Measurements from ENCODE around the gene BRD1. TPM values are rescaled to one million over a fixed set of nuclear protein-coding genes. Genes with fewer than 3 reads are reported as not detected.
A peak's percentile ranks its signal among the peaks of the same experiment; 100 is the strongest.

Gene BRD1
- total RNA-seq, 4 donors from 2014 or later, result 15.6 to 25.2 (median 18.1) TPM

GRCh38 chr22:49771266-49772065 lies 56.2 kb downstream of the BRD1 start:
- Histone ChIP-seq H3K9me3 (peaks cover 0 to 7% (median 3%) of the 10 kb centered on the region in 3 donors), H3K27me3 (no peaks in the 10 kb centered on the region), H3K4me1 (peaks cover 0 to 11% of the 10 kb centered on the region in 2 donors), H3K27ac (no peak overlapping the region), H3K36me3 (peaks cover 0 to 47% of the 10 kb centered on the region in 2 donors), H3K4me3 (no peak overlapping the region)
- no peak for TF ChIP-seq CTCF (IDR thresholded peaks at IDR 0.05 in 4 of 5, conservative IDR thresholded peaks at IDR 0.05 in 1 of 5)
- ATAC-seq, result no peak
- in situ Hi-C loops (cut with MboI; ENCODE audit: low sequenced_read_pairs in 4 of 4), result loop anchor here in 3 of 4 donors (10.0 to 25.0 kb wide), 2 partner anchors 143 to 266 kb away; partner anchors contain the start of genes ALG12 (in 1 of the 3) and CRELD2 (in 1 of the 3)
- intact Hi-C loops (cut with DNase I; ENCODE audit: low total_unique reads), result no loop called here
- no peak for DNase-seq

GRCh38 chr22:49770547-49771265 lies 57.0 kb downstream of the BRD1 start:
- in situ Hi-C loops (cut with MboI; ENCODE audit: low sequenced_read_pairs in 4 of 4), result loop anchor here in 3 of 4 donors (10.0 to 25.0 kb wide), 2 partner anchors 144 to 267 kb away; partner anchors contain the start of genes ALG12 (in 1 of the 3) and CRELD2 (in 1 of the 3)

GRCh38 chr22:49769691-49770546 lies 57.8 kb downstream of the BRD1 start:
- H3K4me1 ChIP-seq, result peaks cover 0 to 11% of the 10 kb centered on the region in 2 donors
- peak overlapping the region in 1 of 4 donors; percentile 65 for H3K27ac ChIP-seq
- intact Hi-C loops (cut with DNase I; ENCODE audit: low total_unique reads) (loop anchor here (2.0 to 5.0 kb wide), 2 partner anchors 149 to 207 kb away; partner anchors contain the start of genes ALG12 and CRELD2), in situ Hi-C loops (cut with MboI; ENCODE audit: low sequenced_read_pairs in 4 of 4) (loop anchor here in 3 of 4 donors (10.0 to 25.0 kb wide), 2 partner anchors 145 to 267 kb away; partner anchors contain the start of genes ALG12 (in 1 of the 3) and CRELD2 (in 1 of the 3))
- TF ChIP-seq CTCF (IDR thresholded peaks at IDR 0.05 in 4 of 5, conservative IDR thresholded peaks at IDR 0.05 in 1 of 5), result no peak
- TF ChIP-seq POLR2A (IDR thresholded peaks at IDR 0.05), result no peak
- peaks cover 0 to 31% of the 10 kb centered on the region in 2 donors for H3K36me3 ChIP-seq
- H3K27me3 ChIP-seq, result no peaks in the 10 kb centered on the region
- no peak overlapping the region for H3K4me3 ChIP-seq
- peaks cover 0 to 7% (median 3%) of the 10 kb centered on the region in 3 donors for H3K9me3 ChIP-seq
- no peak for ATAC-seq
- DNase-seq, result peak in 1 of 2 donors; percentile 4

More at GRCh38 chr22:49770547-49771265, 57.0 kb downstream of the BRD1 start:
- Histone ChIP-seq H3K36me3 (peaks cover 0 to 39% of the 10 kb centered on the region in 2 donors), H3K27ac (no peak overlapping the region), H3K4me3 (no peak overlapping the region), H3K4me1 (peaks cover 0 to 11% of the 10 kb centered on the region in 2 donors), H3K27me3 (no peaks in the 10 kb centered on the region), H3K9me3 (peaks cover 0 to 7% (median 3%) of the 10 kb centered on the region in 3 donors)
- TF ChIP-seq POLR2A (IDR thresholded peaks at IDR 0.05), result no peak
- no peak for TF ChIP-seq CTCF (IDR thresholded peaks at IDR 0.05 in 4 of 5, conservative IDR thresholded peaks at IDR 0.05 in 1 of 5)
- peak in 1 of 2 donors; percentile 11 for DNase-seq
- no peak for ATAC-seq
- intact Hi-C loops (cut with DNase I; ENCODE audit: low total_unique reads), result no loop called here

Measured in gastrocnemius medialis (tissue), 4 donors.